WTC11 (cell line): ENCODE results near the gene CHST15. TPM values are rescaled to one million over a fixed set of nuclear protein-coding genes. Genes with fewer than 3 reads are reported as not detected.

Experiments
- ATAC-seq: fragments of 200-7000 bp; cut with Tn5 transposase; 2 replicates; pipeline ENCODE4 v1.10.0; 2021; ENCODE audit warnings: mild to moderate bottlenecking, moderate library complexity
- CTCF ChIA-PET: fragments of 300-600 bp; sonication (Branson Sonifier 250); formaldehyde crosslinking; loops from one replicate; lab custom pipeline; 2021; ENCODE audit warnings: antibody characterized with exemption; lab: Charles Lee
- POLR2A ChIA-PET: fragments of 350-600 bp; sonication (Branson Sonifier 250); formaldehyde crosslinking; loops from one replicate; lab custom pipeline; 2021; ENCODE audit warnings: antibody characterized with exemption; lab: Charles Lee
- DNase-seq: peaks from one replicate; pipeline ENCODE4 v3.0.0; 2021; ENCODE audit warnings: low spot score
- H3K27ac Mint-ChIP-seq: 2 replicates; pipeline ENCODE4 v1.8.0; 2021; ENCODE audit warnings: mixed read lengths
- H3K27me3 Mint-ChIP-seq: 2 replicates; pipeline ENCODE4 v1.8.0; 2021; ENCODE audit warnings: low read depth, mild to moderate bottlenecking, moderate library complexity, mixed read lengths
- H3K36me3 Mint-ChIP-seq: 2 replicates; pipeline ENCODE4 v1.8.0; 2021; ENCODE audit warnings: mixed read lengths
- H3K4me1 Mint-ChIP-seq: 2 replicates; pipeline ENCODE4 v1.8.0; 2022; ENCODE audit warnings: mixed read lengths
- H3K4me3 Mint-ChIP-seq: 2 replicates; pipeline ENCODE4 v1.8.0; 2021; ENCODE audit warnings: mild to moderate bottlenecking, moderate library complexity, mixed read lengths
- H3K9me3 Mint-ChIP-seq: 2 replicates; pipeline ENCODE4 v1.8.0; 2021; ENCODE audit warnings: mixed read lengths
- ATF1 ChIP-seq: sonication (generic); formaldehyde crosslinking; IDR thresholded peaks from 2 replicates; pipeline ENCODE4 v1.8.1; 2023; ENCODE audit warnings: mild to moderate bottlenecking, moderate library complexity, missing genetic modification reagents
- CREM ChIP-seq: sonication (generic); formaldehyde crosslinking; IDR thresholded peaks from 2 replicates; pipeline ENCODE4 v1.8.1; 2022; ENCODE audit warnings: mild to moderate bottlenecking, missing genetic modification reagents, moderate library complexity
- MYBL2 ChIP-seq: sonication (generic); formaldehyde crosslinking; IDR thresholded peaks from 2 replicates; pipeline ENCODE4 v1.8.1; 2023; ENCODE audit warnings: mild to moderate bottlenecking, moderate library complexity, missing genetic modification reagents
- NR1H2 ChIP-seq: sonication (generic); formaldehyde crosslinking; IDR thresholded peaks from 2 replicates; pipeline ENCODE4 v1.9.0; 2021; ENCODE audit warnings: mild to moderate bottlenecking, moderate library complexity, missing genetic modification reagents
- TCF7 ChIP-seq: sonication (generic); formaldehyde crosslinking; IDR thresholded peaks from 2 replicates; pipeline ENCODE4 v1.8.0; 2022; ENCODE audit warnings: mild to moderate bottlenecking, low read depth, missing genetic modification reagents, moderate library complexity
- TEAD1 ChIP-seq: sonication (generic); formaldehyde crosslinking; IDR thresholded peaks from 2 replicates; pipeline ENCODE4 v1.8.0; 2022; ENCODE audit warnings: mild to moderate bottlenecking, missing genetic modification reagents
- total RNA-seq: library from RNA; stranded (reverse); gene quantifications from 3 replicates; pipeline ENCODE4 v1.2.3, GENCODE V29; 2021
- TF ChIP-seq, protein P1 (sequence below): fragments of 250-450 bp; sonication (Bioruptor Pico); IDR thresholded peaks from 2 replicates; pipeline ENCODE4 v1.9.0; 2021; ENCODE audit warnings: mild to moderate bottlenecking, borderline replicate concordance
- TF ChIP-seq, protein P2 (sequence below): sonication (generic); formaldehyde crosslinking; IDR thresholded peaks from 2 replicates; pipeline ENCODE4 v1.8.1; 2023; ENCODE audit warnings: mild to moderate bottlenecking, missing genetic modification reagents, borderline replicate concordance
- TF ChIP-seq, protein P3 (sequence below): fragments of 250-450 bp; sonication (Bioruptor Pico); IDR thresholded peaks from 2 replicates; pipeline ENCODE4 v1.9.0; 2021; ENCODE audit warnings: mild to moderate bottlenecking
- TF ChIP-seq, protein P4 (sequence below): sonication (generic); formaldehyde crosslinking; IDR thresholded peaks from 2 replicates; pipeline ENCODE4 v1.8.1; 2023; ENCODE audit warnings: mild to moderate bottlenecking, missing genetic modification reagents

The CHST15 gene
- total RNA-seq, 1 experiment from 2014 or later = 10.7 TPM

DNA sequence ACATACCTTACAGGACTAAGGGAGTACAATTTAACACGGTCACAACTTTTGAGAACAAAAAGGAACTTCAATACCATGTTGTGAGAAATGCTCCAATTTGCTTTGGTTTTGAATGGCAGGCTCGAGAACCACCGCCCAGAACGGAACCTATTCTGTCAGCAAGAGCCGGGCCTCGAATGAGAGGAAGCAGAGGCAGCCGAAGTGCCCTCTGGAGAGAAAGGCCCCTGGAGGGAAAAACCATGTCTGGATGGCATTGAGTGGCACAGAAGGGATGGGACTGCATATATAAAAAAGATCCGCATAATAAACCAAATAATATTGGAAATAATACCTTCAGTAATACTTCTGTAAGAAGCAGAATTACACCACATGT lies 85.6 kb downstream of the CHST15 start:
- POLR2A ChIA-PET = no interaction called here
- DNase-seq (no peak), ATAC-seq (no peak)
- CTCF ChIA-PET = no interaction called here
- H3K36me3 Mint-ChIP-seq = peaks cover 19% of the 10 kb centered on the region
- H3K4me3 Mint-ChIP-seq = no peak overlapping the region
- no peaks in the 10 kb centered on the region for H3K9me3 Mint-ChIP-seq
- H3K27ac Mint-ChIP-seq = no peak overlapping the region
- H3K4me1 Mint-ChIP-seq = peaks cover 20% of the 10 kb centered on the region
- no peaks in the 10 kb centered on the region for H3K27me3 Mint-ChIP-seq
- no peak for TF ChIP-seq MYBL2 (CRISPR knock-in tag)
- TF ChIP-seq, protein P1, sequence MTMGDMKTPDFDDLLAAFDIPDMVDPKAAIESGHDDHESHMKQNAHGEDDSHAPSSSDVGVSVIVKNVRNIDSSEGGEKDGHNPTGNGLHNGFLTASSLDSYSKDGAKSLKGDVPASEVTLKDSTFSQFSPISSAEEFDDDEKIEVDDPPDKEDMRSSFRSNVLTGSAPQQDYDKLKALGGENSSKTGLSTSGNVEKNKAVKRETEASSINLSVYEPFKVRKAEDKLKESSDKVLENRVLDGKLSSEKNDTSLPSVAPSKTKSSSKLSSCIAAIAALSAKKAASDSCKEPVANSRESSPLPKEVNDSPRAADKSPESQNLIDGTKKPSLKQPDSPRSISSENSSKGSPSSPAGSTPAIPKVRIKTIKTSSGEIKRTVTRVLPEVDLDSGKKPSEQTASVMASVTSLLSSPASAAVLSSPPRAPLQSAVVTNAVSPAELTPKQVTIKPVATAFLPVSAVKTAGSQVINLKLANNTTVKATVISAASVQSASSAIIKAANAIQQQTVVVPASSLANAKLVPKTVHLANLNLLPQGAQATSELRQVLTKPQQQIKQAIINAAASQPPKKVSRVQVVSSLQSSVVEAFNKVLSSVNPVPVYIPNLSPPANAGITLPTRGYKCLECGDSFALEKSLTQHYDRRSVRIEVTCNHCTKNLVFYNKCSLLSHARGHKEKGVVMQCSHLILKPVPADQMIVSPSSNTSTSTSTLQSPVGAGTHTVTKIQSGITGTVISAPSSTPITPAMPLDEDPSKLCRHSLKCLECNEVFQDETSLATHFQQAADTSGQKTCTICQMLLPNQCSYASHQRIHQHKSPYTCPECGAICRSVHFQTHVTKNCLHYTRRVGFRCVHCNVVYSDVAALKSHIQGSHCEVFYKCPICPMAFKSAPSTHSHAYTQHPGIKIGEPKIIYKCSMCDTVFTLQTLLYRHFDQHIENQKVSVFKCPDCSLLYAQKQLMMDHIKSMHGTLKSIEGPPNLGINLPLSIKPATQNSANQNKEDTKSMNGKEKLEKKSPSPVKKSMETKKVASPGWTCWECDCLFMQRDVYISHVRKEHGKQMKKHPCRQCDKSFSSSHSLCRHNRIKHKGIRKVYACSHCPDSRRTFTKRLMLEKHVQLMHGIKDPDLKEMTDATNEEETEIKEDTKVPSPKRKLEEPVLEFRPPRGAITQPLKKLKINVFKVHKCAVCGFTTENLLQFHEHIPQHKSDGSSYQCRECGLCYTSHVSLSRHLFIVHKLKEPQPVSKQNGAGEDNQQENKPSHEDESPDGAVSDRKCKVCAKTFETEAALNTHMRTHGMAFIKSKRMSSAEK (CRISPR knock-in tag) = no peak
- TF ChIP-seq, all 79 proteins: peak for 0

DNA sequence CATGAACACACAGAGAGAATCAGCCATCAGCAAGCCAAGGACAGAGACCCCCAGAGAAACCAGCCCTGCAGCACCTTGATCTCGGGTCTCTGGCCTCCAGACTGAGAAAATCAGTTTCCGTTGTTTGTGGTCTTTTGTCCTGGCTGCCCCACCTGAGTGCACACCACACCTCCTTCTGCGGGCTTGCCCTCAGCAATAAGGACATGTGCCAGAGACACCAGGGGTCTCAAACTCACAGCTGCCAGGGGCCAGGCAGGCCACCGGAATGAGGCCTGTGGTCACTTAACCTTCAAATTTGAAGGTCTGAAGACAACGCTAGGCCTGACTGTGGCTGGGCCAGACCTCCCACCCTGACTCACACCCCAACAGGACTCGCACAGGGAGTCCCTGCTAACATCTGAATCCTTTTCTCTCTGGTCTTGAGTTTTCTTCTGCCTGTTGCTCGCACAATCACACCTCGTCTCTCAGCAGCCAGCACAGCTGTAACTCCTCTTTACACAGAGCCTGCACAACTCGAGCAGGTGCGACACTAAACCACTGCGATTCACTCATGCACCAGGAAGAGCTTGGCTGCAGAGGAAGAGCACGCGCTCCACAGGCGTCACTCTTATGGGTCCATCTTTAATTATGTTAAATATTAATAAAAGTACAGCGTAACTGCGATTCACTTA lies 86.2 kb downstream of the CHST15 start:
- Mint-ChIP-seq H3K9me3 (no peaks in the 10 kb centered on the region), H3K4me3 (no peak overlapping the region), H3K36me3 (peaks cover 15% of the 10 kb centered on the region), H3K27ac (peak overlapping the region; percentile 62), H3K27me3 (no peaks in the 10 kb centered on the region), H3K4me1 (peaks cover 20% of the 10 kb centered on the region)
- CTCF ChIA-PET = no interaction called here
- no peak for TF ChIP-seq TCF7 (CRISPR knock-in tag)
- TF ChIP-seq, protein P2, sequence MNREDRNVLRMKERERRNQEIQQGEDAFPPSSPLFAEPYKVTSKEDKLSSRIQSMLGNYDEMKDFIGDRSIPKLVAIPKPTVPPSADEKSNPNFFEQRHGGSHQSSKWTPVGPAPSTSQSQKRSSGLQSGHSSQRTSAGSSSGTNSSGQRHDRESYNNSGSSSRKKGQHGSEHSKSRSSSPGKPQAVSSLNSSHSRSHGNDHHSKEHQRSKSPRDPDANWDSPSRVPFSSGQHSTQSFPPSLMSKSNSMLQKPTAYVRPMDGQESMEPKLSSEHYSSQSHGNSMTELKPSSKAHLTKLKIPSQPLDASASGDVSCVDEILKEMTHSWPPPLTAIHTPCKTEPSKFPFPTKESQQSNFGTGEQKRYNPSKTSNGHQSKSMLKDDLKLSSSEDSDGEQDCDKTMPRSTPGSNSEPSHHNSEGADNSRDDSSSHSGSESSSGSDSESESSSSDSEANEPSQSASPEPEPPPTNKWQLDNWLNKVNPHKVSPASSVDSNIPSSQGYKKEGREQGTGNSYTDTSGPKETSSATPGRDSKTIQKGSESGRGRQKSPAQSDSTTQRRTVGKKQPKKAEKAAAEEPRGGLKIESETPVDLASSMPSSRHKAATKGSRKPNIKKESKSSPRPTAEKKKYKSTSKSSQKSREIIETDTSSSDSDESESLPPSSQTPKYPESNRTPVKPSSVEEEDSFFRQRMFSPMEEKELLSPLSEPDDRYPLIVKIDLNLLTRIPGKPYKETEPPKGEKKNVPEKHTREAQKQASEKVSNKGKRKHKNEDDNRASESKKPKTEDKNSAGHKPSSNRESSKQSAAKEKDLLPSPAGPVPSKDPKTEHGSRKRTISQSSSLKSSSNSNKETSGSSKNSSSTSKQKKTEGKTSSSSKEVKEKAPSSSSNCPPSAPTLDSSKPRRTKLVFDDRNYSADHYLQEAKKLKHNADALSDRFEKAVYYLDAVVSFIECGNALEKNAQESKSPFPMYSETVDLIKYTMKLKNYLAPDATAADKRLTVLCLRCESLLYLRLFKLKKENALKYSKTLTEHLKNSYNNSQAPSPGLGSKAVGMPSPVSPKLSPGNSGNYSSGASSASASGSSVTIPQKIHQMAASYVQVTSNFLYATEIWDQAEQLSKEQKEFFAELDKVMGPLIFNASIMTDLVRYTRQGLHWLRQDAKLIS = no peak
- TF ChIP-seq, protein P1 (CRISPR knock-in tag) = no peak
- no peak for TF ChIP-seq ATF1 (CRISPR knock-in tag)
- TF ChIP-seq TEAD1 (CRISPR knock-in tag) = no peak
- TF ChIP-seq NR1H2 (CRISPR knock-in tag) = no peak
- no peak for TF ChIP-seq CREM (CRISPR knock-in tag)
- TF ChIP-seq, protein P3, sequence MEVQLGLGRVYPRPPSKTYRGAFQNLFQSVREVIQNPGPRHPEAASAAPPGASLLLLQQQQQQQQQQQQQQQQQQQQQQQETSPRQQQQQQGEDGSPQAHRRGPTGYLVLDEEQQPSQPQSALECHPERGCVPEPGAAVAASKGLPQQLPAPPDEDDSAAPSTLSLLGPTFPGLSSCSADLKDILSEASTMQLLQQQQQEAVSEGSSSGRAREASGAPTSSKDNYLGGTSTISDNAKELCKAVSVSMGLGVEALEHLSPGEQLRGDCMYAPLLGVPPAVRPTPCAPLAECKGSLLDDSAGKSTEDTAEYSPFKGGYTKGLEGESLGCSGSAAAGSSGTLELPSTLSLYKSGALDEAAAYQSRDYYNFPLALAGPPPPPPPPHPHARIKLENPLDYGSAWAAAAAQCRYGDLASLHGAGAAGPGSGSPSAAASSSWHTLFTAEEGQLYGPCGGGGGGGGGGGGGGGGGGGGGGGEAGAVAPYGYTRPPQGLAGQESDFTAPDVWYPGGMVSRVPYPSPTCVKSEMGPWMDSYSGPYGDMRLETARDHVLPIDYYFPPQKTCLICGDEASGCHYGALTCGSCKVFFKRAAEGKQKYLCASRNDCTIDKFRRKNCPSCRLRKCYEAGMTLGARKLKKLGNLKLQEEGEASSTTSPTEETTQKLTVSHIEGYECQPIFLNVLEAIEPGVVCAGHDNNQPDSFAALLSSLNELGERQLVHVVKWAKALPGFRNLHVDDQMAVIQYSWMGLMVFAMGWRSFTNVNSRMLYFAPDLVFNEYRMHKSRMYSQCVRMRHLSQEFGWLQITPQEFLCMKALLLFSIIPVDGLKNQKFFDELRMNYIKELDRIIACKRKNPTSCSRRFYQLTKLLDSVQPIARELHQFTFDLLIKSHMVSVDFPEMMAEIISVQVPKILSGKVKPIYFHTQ (CRISPR knock-in tag) = no peak
- TF ChIP-seq, protein P4, sequence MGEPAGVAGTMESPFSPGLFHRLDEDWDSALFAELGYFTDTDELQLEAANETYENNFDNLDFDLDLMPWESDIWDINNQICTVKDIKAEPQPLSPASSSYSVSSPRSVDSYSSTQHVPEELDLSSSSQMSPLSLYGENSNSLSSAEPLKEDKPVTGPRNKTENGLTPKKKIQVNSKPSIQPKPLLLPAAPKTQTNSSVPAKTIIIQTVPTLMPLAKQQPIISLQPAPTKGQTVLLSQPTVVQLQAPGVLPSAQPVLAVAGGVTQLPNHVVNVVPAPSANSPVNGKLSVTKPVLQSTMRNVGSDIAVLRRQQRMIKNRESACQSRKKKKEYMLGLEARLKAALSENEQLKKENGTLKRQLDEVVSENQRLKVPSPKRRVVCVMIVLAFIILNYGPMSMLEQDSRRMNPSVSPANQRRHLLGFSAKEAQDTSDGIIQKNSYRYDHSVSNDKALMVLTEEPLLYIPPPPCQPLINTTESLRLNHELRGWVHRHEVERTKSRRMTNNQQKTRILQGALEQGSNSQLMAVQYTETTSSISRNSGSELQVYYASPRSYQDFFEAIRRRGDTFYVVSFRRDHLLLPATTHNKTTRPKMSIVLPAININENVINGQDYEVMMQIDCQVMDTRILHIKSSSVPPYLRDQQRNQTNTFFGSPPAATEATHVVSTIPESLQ (CRISPR knock-in tag) = no peak
- no peak for ATAC-seq
- DNase-seq = no peak
- POLR2A ChIA-PET = no interaction called here
